GM21825 (cell line): ENCODE results near the gene ATP8B2.
"Not testable (repeated sequence)": the region's sequence is repeated elsewhere in the genome, so short reads cannot be mapped to it uniquely, and the experiment has no call there.

Experiments used
- ATAC-seq: cut with Tn5 transposase; IDR thresholded peaks from one replicate; pipeline ENCODE4 v1.9.1; 2021; ENCODE audit warnings: mild to moderate bottlenecking, moderate library complexity; ENCODE audit not compliant: unreplicated experiment

ATP8B2 gene, protein sequence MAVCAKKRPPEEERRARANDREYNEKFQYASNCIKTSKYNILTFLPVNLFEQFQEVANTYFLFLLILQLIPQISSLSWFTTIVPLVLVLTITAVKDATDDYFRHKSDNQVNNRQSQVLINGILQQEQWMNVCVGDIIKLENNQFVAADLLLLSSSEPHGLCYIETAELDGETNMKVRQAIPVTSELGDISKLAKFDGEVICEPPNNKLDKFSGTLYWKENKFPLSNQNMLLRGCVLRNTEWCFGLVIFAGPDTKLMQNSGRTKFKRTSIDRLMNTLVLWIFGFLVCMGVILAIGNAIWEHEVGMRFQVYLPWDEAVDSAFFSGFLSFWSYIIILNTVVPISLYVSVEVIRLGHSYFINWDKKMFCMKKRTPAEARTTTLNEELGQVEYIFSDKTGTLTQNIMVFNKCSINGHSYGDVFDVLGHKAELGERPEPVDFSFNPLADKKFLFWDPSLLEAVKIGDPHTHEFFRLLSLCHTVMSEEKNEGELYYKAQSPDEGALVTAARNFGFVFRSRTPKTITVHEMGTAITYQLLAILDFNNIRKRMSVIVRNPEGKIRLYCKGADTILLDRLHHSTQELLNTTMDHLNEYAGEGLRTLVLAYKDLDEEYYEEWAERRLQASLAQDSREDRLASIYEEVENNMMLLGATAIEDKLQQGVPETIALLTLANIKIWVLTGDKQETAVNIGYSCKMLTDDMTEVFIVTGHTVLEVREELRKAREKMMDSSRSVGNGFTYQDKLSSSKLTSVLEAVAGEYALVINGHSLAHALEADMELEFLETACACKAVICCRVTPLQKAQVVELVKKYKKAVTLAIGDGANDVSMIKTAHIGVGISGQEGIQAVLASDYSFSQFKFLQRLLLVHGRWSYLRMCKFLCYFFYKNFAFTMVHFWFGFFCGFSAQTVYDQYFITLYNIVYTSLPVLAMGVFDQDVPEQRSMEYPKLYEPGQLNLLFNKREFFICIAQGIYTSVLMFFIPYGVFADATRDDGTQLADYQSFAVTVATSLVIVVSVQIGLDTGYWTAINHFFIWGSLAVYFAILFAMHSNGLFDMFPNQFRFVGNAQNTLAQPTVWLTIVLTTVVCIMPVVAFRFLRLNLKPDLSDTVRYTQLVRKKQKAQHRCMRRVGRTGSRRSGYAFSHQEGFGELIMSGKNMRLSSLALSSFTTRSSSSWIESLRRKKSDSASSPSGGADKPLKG

DNA sequence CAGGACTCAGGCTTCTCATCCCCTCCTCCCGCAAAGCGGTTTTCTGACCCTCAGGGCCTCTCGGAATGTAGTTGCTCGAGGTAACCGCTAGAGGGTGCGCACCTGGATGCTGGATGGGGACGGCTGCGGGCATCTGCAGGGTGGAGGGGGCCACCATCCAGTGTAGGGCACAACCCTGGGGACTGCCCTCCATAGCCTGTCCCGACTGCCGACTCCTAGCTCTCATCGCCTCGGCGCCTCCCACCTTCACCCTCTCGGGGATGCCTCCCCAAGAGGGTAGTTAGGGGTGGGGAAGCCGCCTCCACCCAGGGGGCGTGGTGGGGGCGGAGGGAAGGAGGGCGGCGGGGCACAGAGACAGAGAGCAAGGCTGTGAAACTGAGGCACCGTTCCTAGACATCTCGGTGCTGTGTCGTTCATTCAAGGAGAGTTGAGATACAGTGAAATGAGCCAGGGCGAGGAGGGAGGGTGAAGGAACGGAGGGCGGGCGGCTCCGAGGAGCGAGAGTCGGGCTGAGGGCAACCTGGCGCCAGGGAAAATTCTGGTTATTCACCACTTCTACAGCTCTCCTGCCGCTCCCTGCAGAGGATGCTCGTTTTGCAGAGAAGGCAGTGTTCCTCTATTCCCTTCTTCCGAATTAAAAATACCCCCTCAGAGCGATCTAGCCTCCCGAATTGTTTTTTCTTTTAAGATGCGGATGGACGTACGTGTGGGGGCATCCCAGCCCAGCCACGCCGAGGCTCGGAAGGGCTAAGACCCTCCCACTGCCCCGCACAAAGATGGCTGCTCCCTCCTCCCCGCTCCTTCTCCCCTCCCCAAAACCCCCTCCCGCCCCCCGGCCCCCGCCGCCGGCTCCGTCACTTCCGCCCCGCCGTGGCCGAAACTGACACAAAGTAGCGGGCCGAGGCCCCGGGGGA is at the start of gene ATP8B2:
Gene ATP8B2 (plus strand): TSS at position 857 of the 914 bp plus-strand sequence. CDS start 2,617 bp downstream, outside the sequence.
- ATAC-seq, result no peak

DNA sequence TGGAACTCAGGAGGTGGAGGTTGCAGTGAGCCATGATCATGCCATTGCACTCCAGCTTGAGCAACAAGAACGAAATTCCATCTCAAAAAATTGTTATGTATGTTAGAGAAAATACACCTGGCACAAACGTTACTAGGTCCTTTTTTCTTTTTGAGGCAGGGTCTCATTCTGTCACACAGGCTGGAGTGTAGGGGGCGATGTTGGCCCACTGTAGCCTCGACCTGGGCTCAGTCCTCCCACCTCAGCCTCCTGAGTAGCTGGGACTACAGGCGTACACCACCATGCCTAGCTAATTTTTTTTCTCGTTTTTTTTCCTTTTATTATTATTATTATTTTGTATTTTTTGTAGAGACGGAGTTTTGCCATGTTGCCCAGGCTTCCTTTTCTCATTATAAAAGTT is 48.5 kb upstream of the ATP8B2 start:
- ATAC-seq, result no peak

GRCh38 chr1:154287591-154287990 is 37.7 kb upstream of the ATP8B2 start:
- not testable (repeated sequence) for ATAC-seq

DNA sequence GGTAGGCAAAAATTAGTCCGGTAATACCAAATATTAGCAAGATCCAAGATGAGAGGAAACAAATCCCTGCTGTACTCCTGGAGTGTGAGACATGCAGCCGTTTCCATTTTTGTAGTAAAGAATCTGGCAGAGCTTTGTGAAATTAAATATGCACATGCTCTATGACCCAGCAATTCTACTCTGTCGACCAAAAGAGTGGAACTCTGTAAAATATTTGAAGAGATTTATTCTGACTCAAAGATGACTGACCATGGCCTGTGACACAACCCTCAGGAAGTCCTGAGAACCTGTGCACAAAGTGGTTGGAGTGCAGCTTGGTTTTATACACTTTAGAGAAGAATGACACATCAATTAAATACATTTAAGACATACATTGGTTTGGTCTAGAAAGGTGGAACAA is 36.7 kb upstream of the ATP8B2 start:
- no peak for ATAC-seq

- no peak for ATAC-seq
Observed at GRCh38 chr1:154290921-154291320, 34.4 kb upstream of the ATP8B2 start.

- no peak for ATAC-seq
Observed at GRCh38 chr1:154295408-154296235, 29.7 kb upstream of the ATP8B2 start.

GRCh38 chr1:154301582-154301981 is 23.7 kb upstream of the ATP8B2 start:
- ATAC-seq, result no peak

DNA sequence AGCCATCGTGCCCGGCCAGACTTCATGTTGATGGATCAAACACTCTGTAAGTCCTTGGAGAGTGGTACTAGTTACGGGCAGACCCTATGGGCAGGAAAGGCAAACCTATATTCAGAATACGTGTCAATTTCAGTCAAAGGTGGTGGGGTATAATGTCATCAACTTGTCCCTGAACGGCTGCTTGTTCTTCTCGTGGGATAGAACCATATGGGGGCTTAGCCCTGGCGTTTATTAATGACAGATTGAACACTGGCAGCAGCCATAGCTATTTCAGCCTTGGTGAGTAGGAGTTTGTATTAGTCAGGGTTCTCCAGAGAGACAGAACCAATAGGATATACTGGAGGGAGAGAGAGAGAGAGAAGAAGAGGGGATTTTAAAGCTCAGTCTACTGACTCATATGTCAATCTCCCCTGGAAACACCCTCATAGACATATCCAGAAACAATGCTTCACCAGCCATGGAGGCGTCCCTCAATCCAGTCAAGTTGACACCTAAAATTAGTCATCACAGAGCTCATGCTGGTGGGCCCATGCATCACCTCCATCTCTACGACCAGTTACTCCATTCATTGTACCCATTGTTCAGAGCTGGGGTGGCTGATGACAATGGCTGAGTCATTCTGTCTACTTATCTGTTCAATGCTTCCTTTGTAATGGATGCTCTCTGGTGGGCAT is 20.5 kb upstream of the ATP8B2 start:
- no peak for ATAC-seq

DNA sequence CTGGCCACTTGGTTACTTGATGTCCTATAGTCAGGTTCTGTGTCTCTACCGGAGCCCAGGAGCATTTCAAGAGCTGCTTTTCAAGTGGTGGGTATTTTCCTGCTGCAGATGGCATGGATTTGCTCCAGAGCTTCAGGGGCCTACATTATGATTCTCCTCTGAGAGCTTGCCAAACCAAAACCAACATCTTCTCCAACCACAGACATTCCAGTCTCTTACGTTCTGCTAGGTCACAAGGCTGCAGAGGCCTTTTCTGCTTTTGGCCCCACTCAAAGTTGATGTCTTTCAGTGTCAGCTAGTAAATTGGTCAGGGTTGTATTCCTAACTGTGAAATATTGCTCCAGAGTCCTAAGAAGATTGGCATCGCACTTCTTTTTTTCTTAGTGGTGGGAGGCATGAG is 19.2 kb upstream of the ATP8B2 start:
- no peak for ATAC-seq

- ATAC-seq, result not testable (repeated sequence)
Observed at GRCh38 chr1:154307670-154308270, 17.6 kb upstream of the ATP8B2 start.

GRCh38 chr1:154309136-154309535 is 16.2 kb upstream of the ATP8B2 start:
- ATAC-seq, result not testable (repeated sequence)

GRCh38 chr1:154312229-154313065 is 12.9 kb upstream of the ATP8B2 start:
- ATAC-seq, result not testable (repeated sequence)

DNA sequence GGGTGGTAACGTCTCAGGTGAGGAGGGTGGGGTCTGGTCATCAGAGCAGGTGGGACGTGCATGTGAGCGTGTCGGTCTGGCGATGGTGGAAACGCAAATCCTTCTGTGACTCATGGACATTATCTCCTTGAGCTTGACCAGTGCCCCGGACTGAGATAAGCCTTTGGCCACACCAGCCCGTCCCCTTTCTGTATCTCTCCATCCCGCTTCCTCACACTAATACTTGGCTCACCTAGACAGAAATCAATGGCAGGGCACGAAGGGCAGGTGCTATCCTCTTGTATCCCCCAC is 12.3 kb upstream of the ATP8B2 start:
- no peak for ATAC-seq

DNA sequence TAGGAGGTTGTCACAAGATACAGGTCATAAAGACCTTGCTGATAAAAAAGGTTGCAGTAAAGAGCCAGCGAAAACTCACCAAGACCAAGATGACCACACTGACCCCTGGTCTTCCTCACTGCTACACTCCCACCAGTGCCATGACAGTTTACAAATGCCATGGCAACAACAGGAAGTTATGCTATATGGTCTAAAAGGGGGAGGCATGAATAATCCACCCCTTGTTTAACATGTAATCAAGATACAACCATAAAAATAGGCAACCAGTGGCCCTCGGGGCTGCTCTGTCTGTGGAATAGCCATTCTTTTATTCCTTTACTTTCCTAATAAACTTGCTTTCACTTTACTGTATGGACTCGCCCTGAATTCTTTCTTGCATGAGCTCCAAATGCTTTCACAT is 11.1 kb upstream of the ATP8B2 start:
- not testable (repeated sequence) for ATAC-seq

DNA sequence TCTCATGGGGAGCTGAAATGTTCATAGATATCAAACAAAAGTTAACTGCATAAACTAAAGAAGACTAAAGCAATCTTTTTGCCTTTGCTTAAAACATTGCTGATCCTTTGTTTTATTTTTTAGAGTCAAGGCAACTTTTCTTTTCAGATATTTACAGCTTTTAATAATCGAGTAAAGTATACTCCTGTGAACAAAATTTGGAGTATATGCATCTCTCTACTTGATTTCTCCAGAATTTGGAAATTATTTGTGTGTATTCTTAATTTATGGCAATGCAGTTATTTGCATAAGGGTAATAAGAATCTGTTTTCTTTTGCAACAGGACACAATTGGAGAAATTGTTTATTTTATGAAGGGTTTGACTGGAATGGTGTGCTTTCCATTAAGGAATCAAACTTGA is 8.6 kb upstream of the ATP8B2 start:
- no peak for ATAC-seq

DNA sequence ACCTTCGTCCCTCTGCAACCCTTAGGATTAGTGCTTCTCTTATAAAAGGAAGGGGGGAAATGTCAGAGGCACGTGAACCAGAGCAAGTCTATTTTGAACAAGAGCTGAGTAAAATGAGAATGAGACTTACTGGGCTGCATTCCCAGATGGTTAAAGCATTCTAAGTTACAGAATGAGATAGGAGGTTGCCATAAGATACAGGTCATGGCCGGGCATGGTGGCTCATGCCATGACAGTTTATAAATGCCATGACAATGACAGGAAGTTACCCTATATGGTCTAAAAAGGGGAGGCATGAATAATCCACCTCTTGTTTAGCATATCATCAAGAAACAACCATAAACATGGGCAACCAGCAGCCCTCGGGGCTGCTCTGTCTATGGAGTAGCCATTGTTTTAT is 6.9 kb upstream of the ATP8B2 start:
- no peak for ATAC-seq

GRCh38 chr1:154320882-154321608 is 4.3 kb upstream of the ATP8B2 start, which contains the start of gene AQP10:
Gene AQP10, plus strand, starts transcription at chr1:154321093. Its CDS starts 63 bp downstream, at chr1:154321156.
- no peak for ATAC-seq
